Glutamatergic neuron (in vitro differentiated cells): Measurements from ENCODE around the gene USP4. TPM values are rescaled to one million over a fixed set of nuclear protein-coding genes. Genes with fewer than 3 reads are reported as not detected.
"Not testable (repeated sequence)": the region's sequence is repeated elsewhere in the genome, so short reads cannot be mapped to it uniquely, and the experiment has no call there.

Experiments
- DNase-seq: peaks from one replicate; pipeline ENCODE4 v3.0.0; 2022
- H3K27ac Mint-ChIP-seq: one replicate; pipeline ENCODE4 v1.8.0; 2020; ENCODE audit warnings: mild to moderate bottlenecking, mixed read lengths, inconsistent platforms; ENCODE audit not compliant: unreplicated experiment
- H3K27me3 Mint-ChIP-seq: one replicate; pipeline ENCODE4 v1.8.0; 2020; ENCODE audit warnings: mild to moderate bottlenecking, moderate library complexity, mixed read lengths, inconsistent platforms; ENCODE audit not compliant: unreplicated experiment
- H3K36me3 Mint-ChIP-seq: one replicate; pipeline ENCODE4 v1.8.0; 2020; ENCODE audit warnings: mild to moderate bottlenecking, mixed read lengths, inconsistent platforms; ENCODE audit not compliant: unreplicated experiment
- H3K4me1 Mint-ChIP-seq: one replicate; pipeline ENCODE4 v1.8.0; 2020; ENCODE audit warnings: mild to moderate bottlenecking, low read depth, mixed read lengths, inconsistent platforms; ENCODE audit not compliant: unreplicated experiment
- H3K4me3 Mint-ChIP-seq: one replicate; pipeline ENCODE4 v1.8.0; 2020; ENCODE audit warnings: mild to moderate bottlenecking, mixed read lengths, inconsistent platforms; ENCODE audit not compliant: unreplicated experiment
- H3K9me3 Mint-ChIP-seq: one replicate; pipeline ENCODE4 v1.8.0; 2020; ENCODE audit warnings: mild to moderate bottlenecking, moderate library complexity, mixed read lengths, inconsistent platforms; ENCODE audit not compliant: unreplicated experiment
- total RNA-seq: library from RNA; stranded (reverse); fragmentation: NEBNext Ultra II Directional; extraction: Animal tissue kit (Norgen Biotek cat#: 25700); gene quantifications from one replicate; pipeline ENCODE4 v1.2.1, GENCODE V29; 2021; ENCODE audit not compliant: unreplicated experiment
- TF ChIP-seq, protein P1 (sequence below): fragments of 200-600 bp; sonication (generic); IDR thresholded peaks from one replicate; pipeline ENCODE4 v1.5.0; 2021; ENCODE audit not compliant: partially characterized antibody, unreplicated experiment

The USP4 gene
- total RNA-seq, 1 donor from 2014 or later, result 70.0 TPM

GRCh38 chr3:49341996-49342395, 2.1 kb upstream of the USP4 start:
- H3K27me3 Mint-ChIP-seq, result peaks cover 2% of the 10 kb centered on the region
- peak overlapping the region; percentile 7 for H3K4me3 Mint-ChIP-seq
- no peaks in the 10 kb centered on the region for H3K36me3 Mint-ChIP-seq
- TF ChIP-seq, protein P1, sequence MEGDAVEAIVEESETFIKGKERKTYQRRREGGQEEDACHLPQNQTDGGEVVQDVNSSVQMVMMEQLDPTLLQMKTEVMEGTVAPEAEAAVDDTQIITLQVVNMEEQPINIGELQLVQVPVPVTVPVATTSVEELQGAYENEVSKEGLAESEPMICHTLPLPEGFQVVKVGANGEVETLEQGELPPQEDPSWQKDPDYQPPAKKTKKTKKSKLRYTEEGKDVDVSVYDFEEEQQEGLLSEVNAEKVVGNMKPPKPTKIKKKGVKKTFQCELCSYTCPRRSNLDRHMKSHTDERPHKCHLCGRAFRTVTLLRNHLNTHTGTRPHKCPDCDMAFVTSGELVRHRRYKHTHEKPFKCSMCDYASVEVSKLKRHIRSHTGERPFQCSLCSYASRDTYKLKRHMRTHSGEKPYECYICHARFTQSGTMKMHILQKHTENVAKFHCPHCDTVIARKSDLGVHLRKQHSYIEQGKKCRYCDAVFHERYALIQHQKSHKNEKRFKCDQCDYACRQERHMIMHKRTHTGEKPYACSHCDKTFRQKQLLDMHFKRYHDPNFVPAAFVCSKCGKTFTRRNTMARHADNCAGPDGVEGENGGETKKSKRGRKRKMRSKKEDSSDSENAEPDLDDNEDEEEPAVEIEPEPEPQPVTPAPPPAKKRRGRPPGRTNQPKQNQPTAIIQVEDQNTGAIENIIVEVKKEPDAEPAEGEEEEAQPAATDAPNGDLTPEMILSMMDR, result no peak
- H3K4me1 Mint-ChIP-seq, result peaks cover 10% of the 10 kb centered on the region
- DNase-seq, result no peak
- H3K27ac Mint-ChIP-seq, result peak overlapping the region; percentile 49
- peaks cover 4% of the 10 kb centered on the region for H3K9me3 Mint-ChIP-seq

DNA sequence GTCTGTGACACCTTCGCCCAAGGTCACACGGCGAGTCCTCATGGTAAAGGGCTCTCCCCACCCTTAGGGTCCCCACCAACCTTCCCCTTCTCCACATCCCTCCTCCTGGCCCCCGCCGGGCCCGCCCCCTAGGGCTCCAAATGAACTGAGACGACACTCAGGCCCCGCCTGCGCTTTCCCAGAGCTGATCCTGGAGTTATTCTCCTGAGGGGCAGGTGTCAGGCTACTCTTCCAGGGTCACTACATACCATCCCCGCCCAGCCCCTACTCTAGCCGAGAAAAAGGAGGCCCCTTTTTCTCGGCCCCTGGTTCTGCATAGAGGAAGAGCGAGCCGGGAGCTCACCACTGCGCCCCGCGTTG, 292 bp downstream of the USP4 start:
- H3K4me1 Mint-ChIP-seq, result peaks cover 10% of the 10 kb centered on the region
- H3K4me3 Mint-ChIP-seq, result peak overlapping the region; percentile 86
- no peaks in the 10 kb centered on the region for H3K36me3 Mint-ChIP-seq
- H3K27ac Mint-ChIP-seq, result peak overlapping the region; percentile 71
- DNase-seq, result peak; percentile 54
- H3K27me3 Mint-ChIP-seq, result peaks cover 2% of the 10 kb centered on the region
- H3K9me3 Mint-ChIP-seq, result peaks cover 4% of the 10 kb centered on the region
- TF ChIP-seq, protein P1, result no peak

DNA sequence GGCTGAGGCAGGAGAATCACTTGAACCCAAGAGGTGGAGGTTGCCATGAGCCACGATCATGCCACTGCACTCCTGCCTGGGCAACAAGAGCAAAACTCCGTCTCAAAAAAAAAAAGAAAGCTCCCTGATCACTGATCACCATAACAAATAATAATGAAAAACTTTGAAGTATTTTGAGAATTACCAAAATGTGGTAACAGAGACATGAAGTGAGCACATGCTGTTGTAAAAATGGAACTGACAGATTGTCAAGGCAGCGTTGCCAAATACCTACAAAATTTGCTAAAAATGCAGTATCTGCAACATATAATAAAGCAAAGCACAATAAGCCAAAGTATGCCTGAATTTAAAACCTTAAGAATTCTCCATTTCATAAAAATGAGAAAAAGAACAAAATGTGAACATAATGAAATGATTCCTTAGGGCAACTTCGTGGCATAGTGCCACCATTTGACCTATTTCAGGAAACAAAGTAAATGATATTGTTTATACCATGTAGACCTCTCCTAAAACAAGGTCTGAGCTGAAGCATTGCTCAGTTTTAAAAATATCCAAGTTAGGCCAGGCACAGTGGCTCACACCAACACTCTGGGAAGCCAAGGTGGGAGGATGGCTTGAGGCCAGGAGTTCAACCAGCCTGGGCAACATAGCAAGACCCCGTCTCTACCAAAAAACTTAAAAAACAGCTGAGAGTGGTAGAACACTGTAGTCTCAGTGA, 5.8 kb downstream of the USP4 start:
- Mint-ChIP-seq H3K4me1 (peaks cover 2% of the 10 kb centered on the region), H3K27ac (no peak overlapping the region), H3K9me3 (no peaks in the 10 kb centered on the region), H3K4me3 (no peak overlapping the region), H3K27me3 (no peaks in the 10 kb centered on the region), H3K36me3 (no peaks in the 10 kb centered on the region)
- no peak for DNase-seq
- TF ChIP-seq, protein P1, result no peak

DNA sequence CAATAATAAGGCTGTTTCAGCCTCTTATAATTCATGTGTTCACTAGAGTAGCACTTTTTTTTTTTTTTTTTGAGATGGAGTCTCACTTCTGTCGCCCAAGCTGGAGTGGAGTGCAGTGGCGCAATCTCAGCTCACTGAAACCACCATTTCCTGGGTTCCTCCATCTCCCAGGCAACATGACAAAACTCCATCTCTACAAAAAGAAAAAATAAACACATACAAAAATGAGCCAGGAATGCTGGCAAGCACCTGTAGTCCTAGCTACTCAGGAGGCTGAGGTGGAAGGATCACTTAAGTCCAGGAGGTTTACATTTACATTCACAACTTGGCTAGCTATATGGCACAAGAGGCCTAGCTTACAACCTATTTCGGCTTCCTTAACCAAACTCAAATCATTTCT, 6.8 kb downstream of the USP4 start:
- TF ChIP-seq, protein P1, result no peak
- no peak overlapping the region for H3K27ac Mint-ChIP-seq
- H3K4me3 Mint-ChIP-seq, result no peak overlapping the region
- no peaks in the 10 kb centered on the region for H3K4me1 Mint-ChIP-seq
- no peak for DNase-seq
- H3K9me3 Mint-ChIP-seq, result no peaks in the 10 kb centered on the region
- H3K27me3 Mint-ChIP-seq, result no peaks in the 10 kb centered on the region
- H3K36me3 Mint-ChIP-seq, result no peaks in the 10 kb centered on the region

- no peak for DNase-seq
- no peak overlapping the region for H3K27ac Mint-ChIP-seq
- H3K9me3 Mint-ChIP-seq, result no peaks in the 10 kb centered on the region
- H3K4me1 Mint-ChIP-seq, result no peaks in the 10 kb centered on the region
- TF ChIP-seq, protein P1, result no peak
- H3K4me3 Mint-ChIP-seq, result no peak overlapping the region
- no peaks in the 10 kb centered on the region for H3K27me3 Mint-ChIP-seq
- H3K36me3 Mint-ChIP-seq, result no peaks in the 10 kb centered on the region
Observed at GRCh38 chr3:49329186-49329585, 10.7 kb downstream of the USP4 start.

DNA sequence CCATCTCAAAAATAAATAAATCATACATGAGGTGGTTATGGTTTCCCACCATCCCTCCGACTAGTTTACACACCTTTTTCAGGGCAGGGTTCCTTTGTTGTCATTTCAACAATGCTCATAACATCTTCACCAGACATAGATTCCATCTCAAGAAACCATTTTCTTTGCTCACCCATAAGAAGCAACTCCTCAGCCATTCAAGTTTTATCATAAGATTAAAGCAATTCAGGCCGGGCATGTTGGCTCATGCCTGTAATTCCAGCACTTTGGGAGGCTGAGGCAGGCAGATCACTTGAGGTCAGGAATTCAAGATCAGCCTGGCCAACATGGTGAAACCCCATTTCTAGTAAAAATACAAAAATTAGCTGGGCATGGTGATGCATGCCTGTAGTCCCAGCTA, 11.5 kb downstream of the USP4 start:
- not testable (repeated sequence) for H3K4me1 Mint-ChIP-seq, H3K27me3 Mint-ChIP-seq, H3K36me3 Mint-ChIP-seq, H3K9me3 Mint-ChIP-seq, DNase-seq, H3K27ac Mint-ChIP-seq, H3K4me3 Mint-ChIP-seq
